ENCODE results near the gene MAN2B1.
A peak's percentile ranks its signal among the peaks of the same experiment; 100 is the strongest.
"Not testable (repeated sequence)": the region's sequence is repeated elsewhere in the genome, so short reads cannot be mapped to it uniquely, and the experiment has no call there.

MAN2B1 gene

DNA sequence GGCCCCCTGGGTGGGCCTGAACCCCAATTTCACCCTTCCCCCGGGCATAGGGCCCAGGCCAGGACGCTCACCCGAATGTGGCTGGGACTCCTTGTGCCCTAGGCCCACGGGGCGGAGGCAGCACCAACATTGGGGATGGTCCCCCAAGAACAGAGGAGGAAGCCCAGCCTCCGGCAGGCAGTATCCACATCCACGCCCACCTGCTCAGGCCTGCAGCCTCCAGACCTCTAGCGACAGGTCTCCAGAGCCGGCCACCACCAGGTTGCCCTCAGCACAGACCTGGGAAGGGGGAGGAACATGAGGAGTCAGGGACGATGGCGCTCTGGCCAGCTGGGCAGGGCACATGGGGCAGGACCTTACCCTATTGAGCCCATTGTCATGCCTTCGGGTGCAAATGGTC is 22.5 kb upstream of the MAN2B1 start:
- DNase-seq (ENCODE audit: low read depth in 2 of 2), result no peak

DNA sequence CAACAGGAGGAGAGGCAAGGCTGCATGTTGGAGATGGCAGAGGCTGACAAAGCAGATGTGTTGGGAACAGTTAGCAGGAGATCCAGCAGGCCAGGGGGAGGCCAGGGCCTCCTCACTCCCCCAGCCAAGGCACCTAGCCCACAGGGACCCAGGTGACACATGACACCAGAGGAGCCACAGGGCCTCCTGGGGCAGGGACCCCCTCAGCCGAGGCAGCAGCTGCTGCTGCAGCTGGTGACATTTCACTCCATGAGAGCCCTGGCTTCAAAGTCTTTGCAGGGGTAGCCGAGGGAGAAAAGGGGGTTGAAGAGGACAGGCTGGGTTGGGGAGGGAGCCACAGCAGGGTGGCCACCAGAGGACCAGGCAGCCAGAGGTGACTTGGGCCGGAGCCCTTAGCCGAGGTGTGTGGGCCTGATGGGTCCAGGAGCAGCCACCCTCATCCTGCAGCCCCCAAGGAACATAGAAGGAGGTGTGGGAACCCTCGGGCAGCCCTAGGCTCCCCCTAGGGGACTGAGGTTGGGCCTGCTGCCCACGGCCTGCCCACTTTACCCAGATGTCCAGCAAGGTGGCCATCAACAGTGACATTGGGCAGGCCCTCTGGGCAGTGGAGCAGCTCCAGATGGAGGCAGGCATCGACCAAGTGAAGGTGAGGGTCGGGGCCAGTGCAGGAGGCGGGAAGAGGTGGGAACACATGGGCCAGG is 21.1 kb upstream of the MAN2B1 start, which contains the start of gene GNG14:
Gene GNG14, plus strand, starts transcription at position 503 of the 701 bp plus-strand sequence. Its CDS starts 51 bp downstream, at position 554.
- no peak for DNase-seq (ENCODE audit: low read depth in 2 of 2)

DNA sequence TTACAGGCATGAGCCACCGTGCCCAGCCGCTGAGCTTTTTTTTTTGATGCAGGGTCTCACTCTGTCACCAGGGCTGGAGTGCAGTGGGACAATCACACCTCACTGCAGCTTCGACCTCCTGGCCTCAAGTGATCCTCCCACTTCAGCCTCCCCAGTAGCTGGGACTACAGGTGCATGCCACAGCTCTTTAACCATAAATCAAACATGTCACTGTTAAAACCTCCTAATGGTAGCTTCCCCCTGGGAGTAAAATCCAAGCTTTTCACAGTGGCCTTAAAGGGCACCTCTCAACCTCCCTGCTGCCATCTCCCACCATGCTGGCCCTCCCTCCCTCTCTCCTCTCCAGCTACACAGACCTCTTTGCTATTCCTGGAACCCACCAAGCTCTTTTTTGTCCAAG is 19.3 kb upstream of the MAN2B1 start:
- DNase-seq (ENCODE audit: low read depth in 2 of 2), result no peak

DNA sequence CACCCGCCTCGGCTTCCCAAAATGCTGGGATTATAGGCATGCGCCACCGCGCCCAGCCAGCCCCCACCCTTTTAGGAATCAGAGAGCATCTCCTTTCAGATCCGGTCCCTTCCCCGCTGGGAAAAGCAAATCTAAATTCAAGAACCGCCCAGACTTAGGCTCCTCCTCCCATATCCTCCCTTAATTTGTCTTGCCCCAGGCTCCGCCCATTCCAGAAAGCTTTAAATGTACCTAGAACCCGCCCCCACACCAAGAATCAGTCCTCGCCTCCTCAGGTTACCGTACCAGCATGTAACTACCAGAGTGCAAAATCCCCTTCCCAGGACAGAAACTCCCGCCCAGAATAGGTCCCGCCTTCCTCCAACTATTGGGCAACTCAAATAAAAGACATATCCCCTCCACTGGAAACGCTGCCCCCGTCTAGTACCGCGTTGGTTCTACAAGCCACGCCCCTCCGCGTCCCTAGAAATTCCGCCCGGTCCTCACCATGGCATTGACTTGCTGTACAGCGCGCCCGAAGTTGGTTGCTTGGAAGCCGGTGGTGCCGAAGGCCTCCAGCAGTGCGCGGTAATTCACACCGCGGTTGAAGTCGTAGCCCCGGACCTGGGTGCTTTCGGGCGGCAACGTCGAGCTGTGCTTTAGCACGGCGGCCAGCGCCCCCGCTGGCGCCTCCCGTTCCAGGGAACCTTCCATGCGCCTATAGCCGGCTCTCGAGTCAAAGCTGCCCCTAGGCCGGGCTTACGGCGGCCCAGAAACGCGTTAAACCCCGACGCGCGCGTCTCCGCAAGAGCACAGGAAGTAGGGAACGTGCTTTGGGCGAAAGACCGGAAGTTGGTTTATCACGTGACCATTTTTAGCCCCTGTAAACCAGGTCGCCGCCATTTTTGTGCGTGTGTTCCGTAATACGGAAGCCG is 14.8 kb upstream of the MAN2B1 start, which contains the start of gene DHPS:
Gene DHPS, minus strand, starts transcription at position 807 of the 914 bp plus-strand sequence. Its CDS starts 114 bp downstream, at position 693.
- DNase-seq (ENCODE audit: low read depth in 2 of 2), result peak; percentile 72 to 85

DNA sequence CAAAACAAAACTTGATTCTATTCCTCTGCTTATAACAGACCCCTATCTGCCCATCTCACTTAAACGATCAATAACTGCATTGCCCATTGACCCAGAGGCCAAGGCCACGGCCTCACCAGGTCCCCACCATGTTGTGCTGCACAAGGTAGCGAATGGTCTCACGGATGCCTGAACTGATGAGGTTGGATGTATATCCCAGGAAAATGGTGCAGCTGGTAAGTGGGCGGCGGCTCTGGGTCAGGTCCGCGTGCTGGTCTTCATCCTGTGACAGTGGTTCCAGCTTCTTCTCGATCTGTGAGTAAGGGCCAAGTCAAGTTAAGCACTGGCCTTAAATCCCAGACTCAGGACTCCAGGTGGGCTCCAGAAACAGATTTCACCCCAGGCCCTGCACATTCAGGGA is 13.5 kb upstream of the MAN2B1 start:
- no peak for DNase-seq (ENCODE audit: low read depth in 2 of 2)

DNA sequence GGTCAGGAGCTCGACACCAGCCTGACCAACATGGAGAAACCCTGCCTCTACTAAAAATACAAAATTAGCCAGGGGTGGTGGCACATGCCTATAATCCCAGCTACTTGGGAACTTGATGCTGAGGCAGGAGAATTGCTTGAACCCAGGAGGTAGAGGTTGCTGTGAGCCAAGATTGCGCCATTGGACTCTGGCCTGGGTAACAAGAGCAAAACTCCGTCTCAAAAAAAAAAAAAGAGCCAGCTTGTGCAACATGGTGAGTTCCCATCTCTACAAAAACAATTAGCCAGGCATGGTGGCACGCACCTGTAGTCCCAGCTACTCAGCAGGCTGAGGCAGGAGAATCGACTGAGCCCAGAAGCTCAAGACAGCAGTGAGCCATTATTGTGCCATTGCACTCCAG is 11.5 kb upstream of the MAN2B1 start:
- not testable (repeated sequence) for DNase-seq (ENCODE audit: low read depth in 2 of 2)

DNA sequence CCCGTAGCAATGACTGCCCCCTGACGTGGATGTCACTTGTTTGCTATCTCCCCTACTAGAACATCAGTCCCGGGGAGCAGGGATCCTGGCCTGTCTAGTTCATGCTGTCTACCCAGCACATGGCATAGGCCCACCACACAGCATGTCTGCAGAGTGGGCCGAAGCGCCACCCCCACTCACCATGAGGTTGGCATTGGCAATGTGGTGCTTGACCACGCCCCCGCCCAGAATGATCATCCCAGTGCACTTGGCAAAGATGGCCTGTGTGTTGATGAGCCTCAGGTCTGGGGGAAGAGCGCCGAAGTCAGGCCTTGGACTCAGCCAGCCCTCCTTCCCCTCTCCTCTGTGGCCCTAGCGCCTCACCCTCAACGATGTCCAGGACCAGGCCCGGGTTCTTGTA is 10.4 kb upstream of the MAN2B1 start:
- no peak for DNase-seq (ENCODE audit: low read depth in 2 of 2)

DNA sequence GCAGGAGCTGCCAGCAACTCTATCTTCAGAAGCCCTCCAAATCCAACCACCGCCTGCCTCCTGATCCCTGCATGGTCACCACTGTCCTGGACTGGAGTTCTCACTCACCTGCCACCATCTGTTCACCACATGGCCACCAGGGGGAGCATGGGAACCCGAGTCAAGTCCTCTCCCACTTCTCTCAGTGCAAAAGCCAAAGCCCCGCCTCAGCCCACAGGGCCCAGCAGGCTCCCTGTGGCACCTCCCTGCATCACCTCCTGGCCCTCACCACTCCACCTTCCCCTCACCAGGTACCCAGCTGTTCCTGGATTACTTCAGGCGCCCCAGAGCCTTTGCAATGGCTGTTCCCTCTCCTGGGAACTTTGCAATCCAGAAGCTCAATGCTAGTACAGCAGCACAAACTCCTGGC is 9.8 kb upstream of the MAN2B1 start:
- peak; percentile 57 to 76 for DNase-seq (ENCODE audit: low read depth in 2 of 2)

DNA sequence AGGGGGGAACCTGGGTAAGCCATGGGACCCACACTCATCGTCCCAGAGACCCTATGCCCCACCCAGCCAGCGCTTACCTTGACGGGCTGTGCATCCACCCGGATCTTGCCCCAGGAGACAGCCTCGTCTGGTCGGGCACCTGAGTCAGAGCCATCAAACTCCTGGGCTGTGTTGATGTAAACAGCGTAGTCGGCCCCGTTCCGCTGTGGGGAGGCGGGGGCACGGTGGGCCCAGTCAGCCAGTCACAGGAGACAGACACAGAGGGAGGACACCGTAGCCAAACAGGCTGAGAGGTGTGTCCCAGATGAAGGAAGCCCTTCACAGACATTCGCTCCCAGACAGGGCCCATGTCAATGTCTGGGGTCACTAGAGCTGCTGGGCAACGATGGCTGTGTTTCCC is 9.4 kb upstream of the MAN2B1 start:
- no peak for DNase-seq (ENCODE audit: low read depth in 2 of 2)

DNA sequence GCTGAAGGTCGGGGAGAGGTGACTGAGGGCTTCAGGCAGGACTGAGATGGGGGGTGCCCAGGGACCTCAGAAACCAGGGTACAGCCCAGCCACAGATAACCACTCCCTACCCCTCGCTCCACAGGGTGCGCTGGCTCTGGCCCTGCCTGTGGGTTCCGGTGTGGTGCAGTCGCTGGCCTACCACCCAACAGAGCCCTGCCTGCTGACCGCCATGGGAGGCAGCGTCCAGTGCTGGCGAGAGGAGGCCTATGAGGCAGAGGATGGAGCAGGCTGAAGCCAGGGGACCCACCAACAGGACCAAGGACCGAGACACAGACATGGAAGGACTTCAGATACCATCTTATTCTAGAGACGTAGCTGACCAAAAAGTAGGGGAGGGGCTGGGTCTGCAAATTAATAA is 8.9 kb upstream of the MAN2B1 start:
- DNase-seq (ENCODE audit: low read depth in 2 of 2), result no peak

- no peak for DNase-seq (ENCODE audit: low read depth in 2 of 2)
Observed at GRCh38 chr19:12672744-12673143, 6.2 kb upstream of the MAN2B1 start.

DNA sequence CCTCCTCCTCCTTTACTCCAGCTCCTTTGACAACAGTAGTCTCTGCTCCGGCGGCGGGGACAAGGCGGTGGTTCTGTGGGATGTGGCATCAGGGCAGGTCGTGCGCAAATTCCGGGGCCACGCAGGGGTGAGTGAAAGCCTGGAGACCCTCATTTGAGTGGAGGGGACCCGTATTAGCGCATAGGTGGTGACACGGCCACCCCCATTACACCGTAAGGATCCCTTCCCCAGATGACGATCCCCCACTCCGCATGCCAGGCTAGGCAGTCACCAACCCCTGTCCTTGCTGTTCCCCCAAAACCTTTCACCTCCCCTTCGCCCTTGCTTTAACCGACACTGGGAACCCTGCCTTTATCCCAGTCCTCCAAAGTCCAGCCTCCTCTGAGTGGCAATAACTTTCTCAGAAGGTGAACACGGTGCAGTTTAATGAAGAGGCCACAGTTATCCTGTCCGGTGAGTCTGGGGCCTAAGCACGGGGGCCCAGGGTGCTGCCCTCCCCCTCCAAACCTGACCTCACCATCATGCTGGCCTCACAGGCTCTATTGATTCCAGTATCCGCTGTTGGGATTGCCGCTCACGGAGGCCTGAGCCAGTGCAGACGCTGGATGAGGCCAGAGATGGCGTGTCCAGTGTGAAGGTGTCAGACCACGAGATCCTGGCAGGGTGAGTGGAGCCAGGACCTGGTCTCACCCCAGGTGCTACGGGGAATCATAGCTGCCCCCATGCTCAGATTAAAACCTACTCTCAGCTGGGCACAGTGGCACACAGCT is 3.8 kb upstream of the MAN2B1 start:
- no peak for DNase-seq (ENCODE audit: low read depth in 2 of 2)

- peak; percentile 50 to 51 for DNase-seq (ENCODE audit: low read depth in 2 of 2)
Observed at GRCh38 chr19:12669270-12670158, 3.0 kb upstream of the MAN2B1 start.

DNA sequence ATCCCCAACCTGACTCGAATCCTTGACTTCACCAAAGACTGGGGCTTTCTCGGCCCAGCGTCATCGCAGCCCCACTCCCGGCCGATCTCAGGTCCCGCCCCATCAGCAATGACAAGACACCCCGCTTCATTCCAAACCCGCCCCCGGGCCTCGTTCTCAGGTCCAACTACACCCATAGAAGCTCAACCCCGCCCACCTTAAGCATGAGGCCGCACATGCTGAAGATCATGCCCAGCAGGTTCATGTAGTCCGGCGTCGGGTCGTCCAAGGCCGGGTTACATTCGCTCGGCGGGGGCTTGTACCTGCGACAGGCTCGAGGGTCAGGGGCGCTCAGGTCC is 2.4 kb upstream of the MAN2B1 start:
- DNase-seq (ENCODE audit: low read depth in 2 of 2), result peak; percentile 44 to 49

- DNase-seq (ENCODE audit: low read depth in 2 of 2), result no peak
Observed at GRCh38 chr19:12668346-12668745, 1.8 kb upstream of the MAN2B1 start.

GRCh38 chr19:12667731-12668302 is 1.3 kb upstream of the MAN2B1 start:
- no peak for DNase-seq (ENCODE audit: low read depth in 2 of 2)

- DNase-seq (ENCODE audit: low read depth in 2 of 2), result no peak
Observed at GRCh38 chr19:12665671-12666264, 774 bp downstream of the MAN2B1 start.

DNA sequence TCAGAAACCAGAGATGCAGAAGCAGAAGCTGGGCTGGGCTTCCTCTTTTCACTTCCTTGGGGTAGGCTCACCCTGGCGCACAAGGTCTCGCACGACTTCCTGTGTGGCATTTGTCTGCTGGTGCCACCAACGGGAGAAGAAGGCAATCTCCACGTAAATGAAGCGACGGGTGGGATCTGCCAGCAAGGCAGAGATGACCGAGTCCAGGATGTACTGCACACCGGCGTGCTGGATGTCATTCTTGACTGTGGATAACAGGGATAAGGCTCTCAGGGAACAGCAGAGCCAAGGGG is 1.3 kb downstream of the MAN2B1 start:
- DNase-seq (ENCODE audit: low read depth in 2 of 2), result no peak

DNA sequence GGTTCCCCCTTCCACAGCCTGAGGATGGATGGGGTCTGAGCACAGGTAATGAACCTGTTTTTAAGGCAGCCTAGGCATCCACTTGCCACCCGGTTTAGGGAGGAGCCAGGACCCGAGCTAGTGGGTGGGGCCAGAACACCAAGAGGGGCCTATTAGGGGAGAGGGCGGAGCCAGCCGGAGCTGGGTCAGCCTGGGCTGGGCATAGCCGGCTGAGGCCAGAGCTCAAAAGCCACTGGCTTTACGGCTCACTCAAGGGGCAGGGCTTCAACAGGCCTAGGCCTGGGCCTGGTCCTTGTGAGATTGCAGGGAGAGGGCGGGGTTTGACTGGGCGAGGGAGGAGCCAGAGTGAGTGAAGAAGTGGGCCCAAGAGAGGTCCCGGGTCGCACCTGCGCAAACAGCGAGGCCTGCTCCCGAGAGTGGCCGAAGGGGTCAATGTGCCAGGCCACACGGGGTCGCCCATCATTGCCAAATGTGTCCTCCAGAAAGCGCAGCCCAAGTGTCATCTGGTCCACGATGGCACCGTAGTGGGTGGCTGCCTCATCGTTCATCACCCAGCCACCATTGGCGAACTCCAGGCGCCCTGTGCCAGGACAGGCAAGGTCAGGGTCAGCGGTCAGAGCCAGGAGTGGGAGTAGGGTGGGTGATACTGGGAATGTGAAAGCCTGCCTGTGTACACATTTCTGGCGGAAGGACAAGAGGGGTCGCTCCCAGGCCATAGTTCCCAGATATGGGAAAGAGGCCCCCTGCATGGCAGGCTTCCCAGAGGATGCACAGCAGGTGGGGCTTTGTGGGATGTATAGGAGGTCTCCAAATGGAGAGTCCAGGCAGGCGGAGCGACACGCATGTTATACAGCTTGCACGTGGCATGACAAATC is 1.9 kb downstream of the MAN2B1 start:
- DNase-seq (ENCODE audit: low read depth in 2 of 2), result no peak

GRCh38 chr19:12660980-12661379 is 5.6 kb downstream of the MAN2B1 start:
- no peak for DNase-seq (ENCODE audit: low read depth in 2 of 2)

All from stimulated activated CD8-positive, alpha-beta memory T cell treated with anti-CD3 and anti-CD28 coated beads, Interleukin-15, amount 100 ng/mL, for 4 hours (primary cell).